ENCODE results near the gene TAF1. TPM values are rescaled to one million over a fixed set of nuclear protein-coding genes. Genes with fewer than 3 reads are reported as not detected.

The TAF1 gene
- total and polyA plus RNA-seq, 2 experiments from 2014 or later: 6.7 to 26.9 TPM

- TF ChIP-seq, protein P1, sequence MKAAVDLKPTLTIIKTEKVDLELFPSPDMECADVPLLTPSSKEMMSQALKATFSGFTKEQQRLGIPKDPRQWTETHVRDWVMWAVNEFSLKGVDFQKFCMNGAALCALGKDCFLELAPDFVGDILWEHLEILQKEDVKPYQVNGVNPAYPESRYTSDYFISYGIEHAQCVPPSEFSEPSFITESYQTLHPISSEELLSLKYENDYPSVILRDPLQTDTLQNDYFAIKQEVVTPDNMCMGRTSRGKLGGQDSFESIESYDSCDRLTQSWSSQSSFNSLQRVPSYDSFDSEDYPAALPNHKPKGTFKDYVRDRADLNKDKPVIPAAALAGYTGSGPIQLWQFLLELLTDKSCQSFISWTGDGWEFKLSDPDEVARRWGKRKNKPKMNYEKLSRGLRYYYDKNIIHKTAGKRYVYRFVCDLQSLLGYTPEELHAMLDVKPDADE (IDR thresholded peaks at IDR 0.05): no peak
- TF ChIP-seq CTCF (conservative IDR thresholded peaks at IDR 0.05; ENCODE audit: low read depth in 2 of 2): no peak
- TF ChIP-seq POLR2AphosphoS5 (IDR thresholded peaks at IDR 0.05; ENCODE audit: low read depth): no peak
Observed at GRCh38 chrX:71364221-71364620, 1.9 kb upstream of the TAF1 start (continued).

- no peaks in the 10 kb centered on the region for H3F3A ChIP-seq (replicated peaks; ENCODE audit: low read depth)
- H3K36me3 Mint-ChIP-seq (ENCODE audit: low read depth): peaks cover 23% of the 10 kb centered on the region
- H3K4me1 Mint-ChIP-seq: peaks cover 7% of the 10 kb centered on the region; the same call in 2 of the 3 replicates
- no peaks in the 10 kb centered on the region for H3K9me2 ChIP-seq (ENCODE audit: insufficient read depth)
- H3K79me2 ChIP-seq (replicated peaks; ENCODE audit: insufficient read depth): peaks cover 26% of the 10 kb centered on the region
- peaks cover 6% of the 10 kb centered on the region for H3K27me3 Mint-ChIP-seq (ENCODE audit: insufficient read depth, low read depth, poor library complexity)
- H3K4me2 ChIP-seq: peak overlapping the region; percentile 74
- H4K20me1 ChIP-seq (replicated peaks; ENCODE audit: insufficient read depth): no peaks in the 10 kb centered on the region; the same call in 1 of the 2 replicates
- no peaks in the 10 kb centered on the region for H3K4me1 ChIP-seq (ENCODE audit: insufficient read depth)
- H3K27ac Mint-ChIP-seq: peak overlapping the region; percentile 98
- peak overlapping the region; percentile 67 for H3K4me3 ChIP-seq
- no peaks in the 10 kb centered on the region; the same call in 2 of the 3 replicates for H3K9me3 Mint-ChIP-seq
- peak overlapping the region; percentile 91 for H3K27ac ChIP-seq (ENCODE audit: low read depth)
- TF ChIP-seq ZNF462 (CRISPR knock-in tag; IDR thresholded peaks at IDR 0.05): no peak
- no peak for TF ChIP-seq POLR2AphosphoS5 (IDR thresholded peaks at IDR 0.05; ENCODE audit: low read depth)
- TF ChIP-seq, protein P1 (IDR thresholded peaks at IDR 0.05): no peak
- no peak for TF ChIP-seq STAT1 (IDR thresholded peaks at IDR 0.05; ENCODE audit: unreplicated experiment)
- no peak for TF ChIP-seq ZNF331 (CRISPR knock-in tag; IDR thresholded peaks at IDR 0.05; ENCODE audit: low read depth)
- ATAC-seq (no peak), DNase-seq (ENCODE audit: low spot score) (no peak)
- no peaks in the 10 kb centered on the region for H3K27me3 ChIP-seq (ENCODE audit: insufficient read depth)
- no peaks in the 10 kb centered on the region for H3K36me3 ChIP-seq (ENCODE audit: insufficient read depth)
- H3K4me3 Mint-ChIP-seq: peak overlapping the region; percentile 96
- no peak overlapping the region for H2AFZ ChIP-seq
Observed at GRCh38 chrX:71365356-71365874, 742 bp upstream of the TAF1 start.
